ENCODE measurements around the gene MYCL. TPM values are rescaled to one million over a fixed set of nuclear protein-coding genes. Genes with fewer than 3 reads are reported as not detected.

MYCL gene
- total RNA-seq = 100 to 1,000 TPM in 2 of 4 donors, 10 to 100 TPM in 2; 62.7 to 131 (median 95.1) TPM

GRCh38 chr1:39901714-39902459, at the start of gene MYCL:
MYCL (minus strand) TSS chr1:39901917; CDS start chr1:39901434, 483 bp downstream.
- under 1% methylated on average over 32 of the region's 92 CpGs for WGBS
- TF ChIP-seq, protein P1, sequence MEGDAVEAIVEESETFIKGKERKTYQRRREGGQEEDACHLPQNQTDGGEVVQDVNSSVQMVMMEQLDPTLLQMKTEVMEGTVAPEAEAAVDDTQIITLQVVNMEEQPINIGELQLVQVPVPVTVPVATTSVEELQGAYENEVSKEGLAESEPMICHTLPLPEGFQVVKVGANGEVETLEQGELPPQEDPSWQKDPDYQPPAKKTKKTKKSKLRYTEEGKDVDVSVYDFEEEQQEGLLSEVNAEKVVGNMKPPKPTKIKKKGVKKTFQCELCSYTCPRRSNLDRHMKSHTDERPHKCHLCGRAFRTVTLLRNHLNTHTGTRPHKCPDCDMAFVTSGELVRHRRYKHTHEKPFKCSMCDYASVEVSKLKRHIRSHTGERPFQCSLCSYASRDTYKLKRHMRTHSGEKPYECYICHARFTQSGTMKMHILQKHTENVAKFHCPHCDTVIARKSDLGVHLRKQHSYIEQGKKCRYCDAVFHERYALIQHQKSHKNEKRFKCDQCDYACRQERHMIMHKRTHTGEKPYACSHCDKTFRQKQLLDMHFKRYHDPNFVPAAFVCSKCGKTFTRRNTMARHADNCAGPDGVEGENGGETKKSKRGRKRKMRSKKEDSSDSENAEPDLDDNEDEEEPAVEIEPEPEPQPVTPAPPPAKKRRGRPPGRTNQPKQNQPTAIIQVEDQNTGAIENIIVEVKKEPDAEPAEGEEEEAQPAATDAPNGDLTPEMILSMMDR (IDR thresholded peaks at IDR 0.05) = peak; percentile 10 to 81
- peak in 1 of 3 donors; percentile 12 for TF ChIP-seq POLR2AphosphoS5 (IDR thresholded peaks at IDR 0.05)
- TF ChIP-seq EP300 (IDR thresholded peaks at IDR 0.05) = no peak
- Histone ChIP-seq H3K4me1 (peaks cover 29% of the 10 kb centered on the region), H3K9me3 (no peaks in the 10 kb centered on the region), H3K4me3 (peak within 1 kb of the TSS; percentile 82), H3K27ac (peak within 1 kb of the TSS; percentile 77), H3K36me3 (no peaks in the 10 kb centered on the region), H3K27me3 (peaks cover 38% of the 10 kb centered on the region)
- DNase-seq (ENCODE audit: low spot score in 2 of 2) = peak; percentile 80 to 83

- Histone ChIP-seq H3K4me3 (no peak overlapping the region), H3K36me3 (no peaks in the 10 kb centered on the region), H3K4me1 (peaks cover 32% of the 10 kb centered on the region), H3K27me3 (no peaks in the 10 kb centered on the region), H3K9me3 (no peaks in the 10 kb centered on the region), H3K27ac (no peak overlapping the region)
- WGBS = 53% methylated on average over 2 of the region's 2 CpGs
- TF ChIP-seq EP300 (IDR thresholded peaks at IDR 0.05) (no peak), POLR2A (IDR thresholded peaks at IDR 0.05) (no peak)
- TF ChIP-seq, protein P1 (IDR thresholded peaks at IDR 0.05) = no peak
- no peak for DNase-seq (ENCODE audit: low spot score in 2 of 2)
Measured at GRCh38 chr1:39949891-39950290, 48.2 kb upstream of the MYCL start.

DNA sequence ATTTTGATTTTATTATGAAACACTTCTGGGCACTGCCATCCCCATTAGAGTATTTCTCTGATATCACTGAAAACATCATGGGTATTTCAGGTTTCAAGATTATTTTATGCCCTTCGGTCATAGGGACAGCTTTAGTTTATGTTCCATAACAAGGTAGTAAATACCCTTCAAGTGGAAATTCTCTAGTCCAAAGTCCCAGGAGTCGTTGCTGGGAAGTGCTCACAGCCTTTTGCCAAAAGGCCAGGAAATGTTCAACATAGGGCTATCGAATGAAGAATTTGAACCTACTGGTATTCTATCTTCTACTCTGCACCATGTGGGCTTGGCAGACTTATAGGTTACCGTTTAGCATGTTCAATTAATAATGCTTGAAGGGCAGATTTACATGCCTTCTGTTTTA, 45.5 kb upstream of the MYCL start:
- Histone ChIP-seq H3K4me1 (peaks cover 33% of the 10 kb centered on the region), H3K36me3 (no peaks in the 10 kb centered on the region), H3K4me3 (no peak overlapping the region), H3K9me3 (no peaks in the 10 kb centered on the region), H3K27ac (no peak overlapping the region), H3K27me3 (no peaks in the 10 kb centered on the region)
- no peak for DNase-seq (ENCODE audit: low spot score in 2 of 2)
- TF ChIP-seq EP300 (IDR thresholded peaks at IDR 0.05) (no peak), POLR2A (IDR thresholded peaks at IDR 0.05) (no peak), POLR2AphosphoS5 (IDR thresholded peaks at IDR 0.05) (no peak)
- TF ChIP-seq, protein P1 (IDR thresholded peaks at IDR 0.05) = no peak
- 79% methylated on average over 4 of the region's 4 CpGs for WGBS

DNA sequence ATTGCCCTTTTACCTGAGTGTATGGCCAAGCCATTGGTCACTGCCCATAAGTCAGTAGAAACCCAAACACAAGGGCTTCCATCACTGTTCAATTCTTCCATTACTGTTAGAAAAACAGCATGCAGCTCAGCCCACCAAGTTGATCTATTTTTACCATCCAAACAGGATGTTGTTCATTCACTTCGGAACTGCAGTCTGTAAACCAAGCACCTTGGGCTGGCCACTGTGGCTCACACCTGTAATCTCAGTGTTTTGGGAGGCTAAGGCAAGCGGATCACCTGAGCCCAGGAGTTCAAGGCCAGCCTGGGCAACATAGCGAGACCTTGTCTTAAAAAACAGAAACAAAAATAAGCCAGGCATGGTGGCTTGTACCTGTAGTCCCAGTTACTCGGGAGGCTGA, 44.5 kb upstream of the MYCL start:
- peaks cover 2% of the 10 kb centered on the region for H3K27me3 ChIP-seq
- TF ChIP-seq POLR2AphosphoS5 (IDR thresholded peaks at IDR 0.05) (no peak), POLR2A (IDR thresholded peaks at IDR 0.05) (no peak), EP300 (IDR thresholded peaks at IDR 0.05) (no peak)
- TF ChIP-seq, protein P1 (IDR thresholded peaks at IDR 0.05) = no peak
- no peak overlapping the region for H3K27ac ChIP-seq
- no peak for DNase-seq (ENCODE audit: low spot score in 2 of 2)
- WGBS = 87% methylated on average over 4 of the region's 4 CpGs
- H3K36me3 ChIP-seq = no peaks in the 10 kb centered on the region
- no peaks in the 10 kb centered on the region for H3K9me3 ChIP-seq
- H3K4me1 ChIP-seq = peaks cover 33% of the 10 kb centered on the region
- H3K4me3 ChIP-seq = no peak overlapping the region

GRCh38 chr1:39944410-39945112, 42.8 kb upstream of the MYCL start:
- Histone ChIP-seq H3K27ac (peak overlapping the region; percentile 60), H3K4me3 (no peak overlapping the region)
- WGBS = 57% methylated on average over 8 of the region's 8 CpGs

More at GRCh38 chr1:39944410-39945112, 42.8 kb upstream of the MYCL start:
- DNase-seq (ENCODE audit: low spot score in 2 of 2) = no peak
- no peaks in the 10 kb centered on the region for H3K36me3 ChIP-seq
- H3K9me3 ChIP-seq = no peaks in the 10 kb centered on the region
- H3K4me1 ChIP-seq = peaks cover 46% of the 10 kb centered on the region
- TF ChIP-seq EP300 (IDR thresholded peaks at IDR 0.05) (no peak), POLR2A (IDR thresholded peaks at IDR 0.05) (no peak), POLR2AphosphoS5 (IDR thresholded peaks at IDR 0.05) (no peak)
- TF ChIP-seq, protein P1 (IDR thresholded peaks at IDR 0.05) = no peak
- peaks cover 2% of the 10 kb centered on the region for H3K27me3 ChIP-seq

Data from suprapubic skin (tissue), 4 donors.